HepG2 (cell line): ENCODE data around the gene LENG1. TPM values are rescaled to one million over a fixed set of nuclear protein-coding genes. Genes with fewer than 3 reads are reported as not detected.

ENCODE experiments used
- HDAC2 ChIP-seq: sonication (generic); formaldehyde crosslinking; IDR thresholded peaks from 2 replicates; pipeline ENCODE4 v1.4.0; 2020; ENCODE audit warnings: missing genetic modification reagents
- IKZF1 ChIP-seq: fragments of 450-650 bp; IDR thresholded peaks from 2 replicates; pipeline ENCODE4 v1.7.1; 2016
- MLLT10 ChIP-seq: sonication (generic); formaldehyde crosslinking; IDR thresholded peaks from 2 replicates; pipeline ENCODE4 v1.4.0; 2020; ENCODE audit warnings: missing genetic modification reagents
- NFKB2 ChIP-seq: sonication (generic); formaldehyde crosslinking; IDR thresholded peaks from 2 replicates; pipeline ENCODE4 v1.4.0; 2020; ENCODE audit warnings: missing genetic modification reagents, borderline replicate concordance
- SKIL ChIP-seq: sonication (generic); formaldehyde crosslinking; IDR thresholded peaks from 2 replicates; pipeline ENCODE4 v1.8.0; 2022; ENCODE audit warnings: missing genetic modification reagents, mild to moderate bottlenecking, moderate library complexity, borderline replicate concordance
- THYN1 ChIP-seq: sonication (generic); formaldehyde crosslinking; IDR thresholded peaks from 2 replicates; pipeline ENCODE4 v1.8.1; 2023; ENCODE audit warnings: low read depth, mild to moderate bottlenecking, moderate library complexity, missing genetic modification reagents, borderline replicate concordance
- ZKSCAN1 ChIP-seq: fragments of 150-350 bp; IDR thresholded peaks from 2 replicates; pipeline ENCODE4 v1.6.1; 2014; ENCODE audit warnings: low read length
- ZNF790 ChIP-seq: sonication (generic); formaldehyde crosslinking; IDR thresholded peaks from 2 replicates; pipeline ENCODE4 v1.8.0; 2022; ENCODE audit warnings: missing genetic modification reagents, mild to moderate bottlenecking, borderline replicate concordance
- polyA plus RNA-seq, 8 experiments: library from polyadenylated mRNA; depleted of rRNA in 3 of 8; stranded (reverse) in 7 of 8; unstranded in 1 of 8; fragments of >200 nt; fragmentation: Illumina TruSeq in 4 of 8; extraction: Trizol in 4 of 8; gene quantifications; 2 replicates each; pipeline versions ENCODE4 v1.2.1 to v1.2.3, GENCODE V29; 2011 to 2016; ENCODE audit warnings: low read depth in 4 of 8, missing spikeins in 1 of 8, mixed read lengths in 1 of 8; ENCODE audit not compliant: insufficient read depth in 1 of 8
- total RNA-seq, 5 experiments: library from RNA; depleted of rRNA; stranded (reverse); fragments of >200 nt; fragmentation: Illumina TruSeq; extraction: Trizol; gene quantifications; 2 replicates each; pipeline ENCODE4 v1.2.3, GENCODE V29; 2016; ENCODE audit warnings: low read depth in 1 of 5
- TF ChIP-seq, protein P1 (sequence below): sonication (generic); formaldehyde crosslinking; IDR thresholded peaks from 2 replicates; pipeline ENCODE4 v1.4.0; 2020; ENCODE audit warnings: mild to moderate bottlenecking, missing genetic modification reagents
- TF ChIP-seq, protein P2 (sequence below): sonication (generic); formaldehyde crosslinking; conservative IDR thresholded peaks from 2 replicates; pipeline ENCODE4 v1.4.0; 2020; ENCODE audit warnings: missing genetic modification reagents

LENG1 gene
- total and polyA plus RNA-seq, 2 of the 13 experiments (the other 11 are each of a cell fraction or from before 2014, with no cell fraction given) = 1.8 to 3.8 TPM

DNA sequence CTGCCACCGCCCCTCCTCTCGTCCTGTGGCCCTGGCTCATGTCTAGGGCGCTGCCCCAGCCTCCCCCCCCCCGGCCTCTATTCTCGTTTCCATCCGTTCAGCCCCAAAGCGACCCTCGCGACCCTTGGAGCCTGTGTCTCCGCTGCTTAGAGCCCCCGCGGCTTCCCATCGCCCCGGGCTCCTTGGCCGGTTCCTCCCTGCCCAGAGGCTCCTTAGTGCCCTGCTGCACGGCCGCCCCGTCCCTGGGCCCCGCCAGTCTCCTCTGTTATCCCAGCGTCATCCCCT is 31.1 kb downstream of the LENG1 start (continued):
- TF ChIP-seq, protein P1, sequence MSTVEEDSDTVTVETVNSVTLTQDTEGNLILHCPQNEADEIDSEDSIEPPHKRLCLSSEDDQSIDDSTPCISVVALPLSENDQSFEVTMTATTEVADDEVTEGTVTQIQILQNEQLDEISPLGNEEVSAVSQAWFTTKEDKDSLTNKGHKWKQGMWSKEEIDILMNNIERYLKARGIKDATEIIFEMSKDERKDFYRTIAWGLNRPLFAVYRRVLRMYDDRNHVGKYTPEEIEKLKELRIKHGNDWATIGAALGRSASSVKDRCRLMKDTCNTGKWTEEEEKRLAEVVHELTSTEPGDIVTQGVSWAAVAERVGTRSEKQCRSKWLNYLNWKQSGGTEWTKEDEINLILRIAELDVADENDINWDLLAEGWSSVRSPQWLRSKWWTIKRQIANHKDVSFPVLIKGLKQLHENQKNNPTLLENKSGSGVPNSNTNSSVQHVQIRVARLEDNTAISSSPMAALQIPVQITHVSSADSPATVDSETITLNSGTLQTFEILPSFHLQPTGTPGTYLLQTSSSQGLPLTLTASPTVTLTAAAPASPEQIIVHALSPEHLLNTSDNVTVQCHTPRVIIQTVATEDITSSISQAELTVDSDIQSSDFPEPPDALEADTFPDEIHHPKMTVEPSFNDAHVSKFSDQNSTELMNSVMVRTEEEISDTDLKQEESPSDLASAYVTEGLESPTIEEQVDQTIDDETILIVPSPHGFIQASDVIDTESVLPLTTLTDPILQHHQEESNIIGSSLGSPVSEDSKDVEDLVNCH = no peak
- TF ChIP-seq ZNF790 (CRISPR knock-in tag) (no peak), SKIL (CRISPR knock-in tag) (no peak), IKZF1 (no peak), ZKSCAN1 (no peak), MLLT10 (CRISPR knock-in tag) (no peak), HDAC2 (no peak), NFKB2 (CRISPR knock-in tag) (no peak), THYN1 (CRISPR knock-in tag) (no peak)
- TF ChIP-seq, protein P2, sequence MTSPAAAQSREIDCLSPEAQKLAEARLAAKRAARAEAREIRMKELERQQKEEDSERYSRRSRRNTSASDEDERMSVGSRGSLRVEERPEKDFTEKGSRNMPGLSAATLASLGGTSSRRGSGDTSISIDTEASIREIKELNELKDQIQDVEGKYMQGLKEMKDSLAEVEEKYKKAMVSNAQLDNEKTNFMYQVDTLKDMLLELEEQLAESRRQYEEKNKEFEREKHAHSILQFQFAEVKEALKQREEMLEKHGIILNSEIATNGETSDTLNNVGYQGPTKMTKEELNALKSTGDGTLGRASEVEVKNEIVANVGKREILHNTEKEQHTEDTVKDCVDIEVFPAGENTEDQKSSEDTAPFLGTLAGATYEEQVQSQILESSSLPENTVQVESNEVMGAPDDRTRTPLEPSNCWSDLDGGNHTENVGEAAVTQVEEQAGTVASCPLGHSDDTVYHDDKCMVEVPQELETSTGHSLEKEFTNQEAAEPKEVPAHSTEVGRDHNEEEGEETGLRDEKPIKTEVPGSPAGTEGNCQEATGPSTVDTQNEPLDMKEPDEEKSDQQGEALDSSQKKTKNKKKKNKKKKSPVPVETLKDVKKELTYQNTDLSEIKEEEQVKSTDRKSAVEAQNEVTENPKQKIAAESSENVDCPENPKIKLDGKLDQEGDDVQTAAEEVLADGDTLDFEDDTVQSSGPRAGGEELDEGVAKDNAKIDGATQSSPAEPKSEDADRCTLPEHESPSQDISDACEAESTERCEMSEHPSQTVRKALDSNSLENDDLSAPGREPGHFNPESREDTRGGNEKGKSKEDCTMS (CRISPR knock-in tag) = no peak
